Sigmoid colon (tissue), 7 donors: ENCODE data around the gene FANCE. TPM values are rescaled to one million over a fixed set of nuclear protein-coding genes. Genes with fewer than 3 reads are reported as not detected.

Experiments
- DNase-seq: peaks from one replicate; pipeline ENCODE4 v3.0.0-alpha.2; 2019
- H3K27ac ChIP-seq, 4 donors: fragments of 200-600 bp; sonication (generic); one replicate each; pipeline ENCODE4 v1.5.1; 2016 to 2019; ENCODE audit warnings: mild to moderate bottlenecking in 1 of 4
- H3K27me3 ChIP-seq, 3 donors: fragments of 200-600 bp; sonication (generic); one replicate each; pipeline ENCODE4 v1.5.1; 2019; ENCODE audit warnings: mild to moderate bottlenecking in 1 of 3
- H3K36me3 ChIP-seq, 4 donors: fragments of 200-600 bp; sonication (generic); one replicate each; pipeline ENCODE4 v1.5.1; 2016 to 2019
- H3K4me1 ChIP-seq, 4 donors: fragments of 200-600 bp; sonication (generic); one replicate each; pipeline ENCODE4 v1.5.1; 2017 to 2019
- H3K4me3 ChIP-seq, 4 donors: fragments of 200-600 bp; sonication (generic); one replicate each; pipeline ENCODE4 v1.5.1; 2017 to 2019; ENCODE audit warnings: mild to moderate bottlenecking in 2 of 4, moderate library complexity in 1 of 4
- H3K9me3 ChIP-seq, 4 donors: fragments of 200-600 bp in 3 of 4; sonication (generic) in 3 of 4; one replicate each; pipeline versions ENCODE4 v1.5.1 to v1.6.1; 2013 to 2019
- EP300 ChIP-seq, 4 donors: sonication (generic); formaldehyde crosslinking; IDR thresholded peaks; one replicate each; pipeline ENCODE4 v1.6.1; 2017; ENCODE audit warnings: antibody characterized with exemption in 4 of 4
- POLR2A ChIP-seq, 2 donors: fragments of 450-650 bp; IDR thresholded peaks; one replicate each; pipeline ENCODE4 v1.6.1; 2016; ENCODE audit warnings: antibody characterized with exemption in 2 of 2, mild to moderate bottlenecking in 2 of 2, moderate library complexity in 2 of 2
- POLR2AphosphoS5 ChIP-seq, 4 donors: sonication (generic); formaldehyde crosslinking; IDR thresholded peaks; one replicate each; pipeline ENCODE4 v1.6.1; 2017; ENCODE audit warnings: antibody characterized with exemption in 4 of 4
- WGBS, 2 donors: extraction: QIAGEN DNeasy Blood & Tissue Kit; methylation state at CpG; one replicate each; pipeline ENCODE4 v1.1.7; 2013; 5-methylcytosine and 5-hydroxymethylcytosine counted together
- intact Hi-C: fragments of 100-400 bp; cut with DNase I; formaldehyde crosslinking; loops from one replicate; pipeline ENCODE4 v1.15.1; 2023
- polyA plus RNA-seq, 3 donors: library from polyadenylated mRNA; stranded (reverse); fragments of 200-250 nt; gene quantifications; one replicate each; pipeline ENCODE4 v1.2.3, GENCODE V29; 2013
- total RNA-seq, 4 donors: library from RNA; depleted of rRNA; stranded (reverse); fragments of >200 nt; gene quantifications; one replicate each; pipeline ENCODE4 v1.1.0, GENCODE V29; 2016
- TF ChIP-seq, protein P1 (sequence below), 4 experiments: fragments of 450-650 bp in 3 of 4; fragments of 200-600 bp in 1 of 4; IDR thresholded peaks; one replicate each; pipeline ENCODE4 v1.5.1; 2016 to 2019; ENCODE audit warnings: antibody characterized with exemption in 4 of 4, mild to moderate bottlenecking in 3 of 4, moderate library complexity in 2 of 4
- donor health status: healthy with polysubstance abuse.
- donor health status: Bipolar disorder and iron deficiency.
- donor health status: healthy.

Gene FANCE
- total and polyA plus RNA-seq, 7 donors = 2.4 to 5.2 (median 3.6) TPM

DNA sequence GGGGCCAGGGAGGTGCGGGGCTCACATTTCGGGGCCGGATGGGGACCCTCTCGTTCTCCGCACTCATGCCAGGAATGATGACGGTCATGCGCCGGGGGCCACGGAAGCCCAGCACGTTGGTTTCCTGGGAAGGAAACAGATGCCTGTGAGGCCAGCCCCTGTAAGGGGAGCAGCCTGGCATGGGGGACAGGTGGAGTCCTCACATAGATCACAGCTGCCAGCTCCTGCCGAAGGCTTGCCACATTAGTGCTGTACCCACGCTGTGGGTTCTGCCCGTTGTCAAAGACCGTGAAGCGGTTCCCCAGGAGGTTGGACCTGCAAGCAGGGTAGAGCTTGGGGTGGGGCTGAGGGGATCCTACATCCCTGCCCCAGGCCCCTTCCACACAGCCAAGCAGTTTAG lies 51.4 kb downstream of the FANCE start:
- intact Hi-C loops = no loop called here
- WGBS, 2 donors = 43 to 68% methylated on average over 15 of the region's 15 CpGs
- Histone ChIP-seq H3K4me1 (peaks cover 0 to 9% (median 6%) of the 10 kb centered on the region in 4 donors), H3K27ac (no peak overlapping the region), H3K4me3 (no peak overlapping the region), H3K9me3 (no peaks in the 10 kb centered on the region), H3K27me3 (peaks cover 4 to 37% (median 4%) of the 10 kb centered on the region in 3 donors), H3K36me3 (no peaks in the 10 kb centered on the region)
- DNase-seq = no peak
- TF ChIP-seq, protein P1, sequence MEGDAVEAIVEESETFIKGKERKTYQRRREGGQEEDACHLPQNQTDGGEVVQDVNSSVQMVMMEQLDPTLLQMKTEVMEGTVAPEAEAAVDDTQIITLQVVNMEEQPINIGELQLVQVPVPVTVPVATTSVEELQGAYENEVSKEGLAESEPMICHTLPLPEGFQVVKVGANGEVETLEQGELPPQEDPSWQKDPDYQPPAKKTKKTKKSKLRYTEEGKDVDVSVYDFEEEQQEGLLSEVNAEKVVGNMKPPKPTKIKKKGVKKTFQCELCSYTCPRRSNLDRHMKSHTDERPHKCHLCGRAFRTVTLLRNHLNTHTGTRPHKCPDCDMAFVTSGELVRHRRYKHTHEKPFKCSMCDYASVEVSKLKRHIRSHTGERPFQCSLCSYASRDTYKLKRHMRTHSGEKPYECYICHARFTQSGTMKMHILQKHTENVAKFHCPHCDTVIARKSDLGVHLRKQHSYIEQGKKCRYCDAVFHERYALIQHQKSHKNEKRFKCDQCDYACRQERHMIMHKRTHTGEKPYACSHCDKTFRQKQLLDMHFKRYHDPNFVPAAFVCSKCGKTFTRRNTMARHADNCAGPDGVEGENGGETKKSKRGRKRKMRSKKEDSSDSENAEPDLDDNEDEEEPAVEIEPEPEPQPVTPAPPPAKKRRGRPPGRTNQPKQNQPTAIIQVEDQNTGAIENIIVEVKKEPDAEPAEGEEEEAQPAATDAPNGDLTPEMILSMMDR (IDR thresholded peaks at IDR 0.05) = no peak
- TF ChIP-seq POLR2AphosphoS5 (IDR thresholded peaks at IDR 0.05) = no peak
- TF ChIP-seq POLR2A (IDR thresholded peaks at IDR 0.05) = no peak
- TF ChIP-seq EP300 (IDR thresholded peaks at IDR 0.05) = no peak

GRCh38 chr6:35505999-35506412 lies 53.9 kb downstream of the FANCE start:
- intact Hi-C loops = no loop called here

GRCh38 chr6:35506536-35506935 lies 54.4 kb downstream of the FANCE start:
- TF ChIP-seq EP300 (IDR thresholded peaks at IDR 0.05) (no peak), POLR2AphosphoS5 (IDR thresholded peaks at IDR 0.05) (no peak), POLR2A (IDR thresholded peaks at IDR 0.05) (no peak)
- TF ChIP-seq, protein P1 (IDR thresholded peaks at IDR 0.05) = no peak
- Histone ChIP-seq H3K27ac (no peak overlapping the region), H3K36me3 (no peaks in the 10 kb centered on the region), H3K4me3 (no peak overlapping the region), H3K4me1 (peaks cover 0 to 9% (median 3%) of the 10 kb centered on the region in 4 donors), H3K9me3 (no peaks in the 10 kb centered on the region), H3K27me3 (peaks cover 9 to 68% (median 20%) of the 10 kb centered on the region in 3 donors)
- 94 to 95% methylated on average over 3 of the region's 3 CpGs for WGBS, 2 donors
- no peak for DNase-seq
- intact Hi-C loops = no loop called here

More at GRCh38 chr6:35505999-35506412, 53.9 kb downstream of the FANCE start:
- Histone ChIP-seq H3K4me1 (peaks cover 0 to 6% (median 0%) of the 10 kb centered on the region in 4 donors), H3K9me3 (no peaks in the 10 kb centered on the region), H3K36me3 (no peaks in the 10 kb centered on the region), H3K27me3 (peaks cover 4 to 62% (median 15%) of the 10 kb centered on the region in 3 donors), H3K4me3 (no peak overlapping the region), H3K27ac (no peak overlapping the region)
- TF ChIP-seq EP300 (IDR thresholded peaks at IDR 0.05) (no peak), POLR2A (IDR thresholded peaks at IDR 0.05) (no peak), POLR2AphosphoS5 (IDR thresholded peaks at IDR 0.05) (no peak)
- TF ChIP-seq, protein P1 (IDR thresholded peaks at IDR 0.05) = no peak
- 48 to 62% methylated on average over 21 of the region's 21 CpGs for WGBS, 2 donors
- DNase-seq = no peak

- Histone ChIP-seq H3K27me3 (peaks cover 15 to 74% (median 27%) of the 10 kb centered on the region in 3 donors), H3K36me3 (no peaks in the 10 kb centered on the region), H3K4me3 (no peak overlapping the region), H3K27ac (no peak overlapping the region), H3K4me1 (peaks cover 0 to 16% (median 10%) of the 10 kb centered on the region in 4 donors), H3K9me3 (no peaks in the 10 kb centered on the region)
- intact Hi-C loops = no loop called here
- TF ChIP-seq EP300 (IDR thresholded peaks at IDR 0.05) = no peak
- no peak for TF ChIP-seq POLR2A (IDR thresholded peaks at IDR 0.05)
- TF ChIP-seq, protein P1 (IDR thresholded peaks at IDR 0.05) = no peak
- no peak for TF ChIP-seq POLR2AphosphoS5 (IDR thresholded peaks at IDR 0.05)
- 96% methylated on average over 2 of the region's 2 CpGs for WGBS, 2 donors
- DNase-seq = no peak
These were observed 55.1 kb downstream of the FANCE start for GRCh38 chr6:35507221-35507620.

DNA sequence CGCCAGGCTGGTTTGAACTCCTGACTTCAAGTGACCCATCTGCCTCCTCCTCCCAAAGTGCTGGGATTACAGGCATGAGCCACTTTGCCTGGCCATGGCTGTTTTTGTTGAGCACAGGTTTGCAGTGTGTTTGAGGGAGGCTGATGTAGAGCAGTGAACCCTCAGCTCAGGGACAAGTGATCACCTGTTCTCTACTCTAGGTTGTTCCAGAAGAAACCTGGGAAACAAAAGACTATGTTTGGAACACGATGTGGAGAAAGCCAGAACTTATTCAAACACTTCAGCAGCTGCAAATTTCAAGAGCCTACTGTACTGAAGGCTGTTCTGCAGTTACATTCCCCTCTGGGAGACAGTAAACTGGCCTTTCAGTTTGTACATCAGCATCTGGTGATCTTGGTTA lies 55.9 kb downstream of the FANCE start:
- TF ChIP-seq POLR2AphosphoS5 (IDR thresholded peaks at IDR 0.05) (no peak), EP300 (IDR thresholded peaks at IDR 0.05) (no peak), POLR2A (IDR thresholded peaks at IDR 0.05) (no peak)
- TF ChIP-seq, protein P1 (IDR thresholded peaks at IDR 0.05) = no peak
- H3K4me3 ChIP-seq = no peak overlapping the region
- peaks cover 0 to 17% (median 10%) of the 10 kb centered on the region in 4 donors for H3K4me1 ChIP-seq
- DNase-seq = no peak
- H3K27me3 ChIP-seq = peaks cover 17 to 82% (median 30%) of the 10 kb centered on the region in 3 donors
- intact Hi-C loops = no loop called here
- H3K27ac ChIP-seq = no peak overlapping the region
- 65 to 82% methylated on average over 2 of the region's 2 CpGs for WGBS, 2 donors
- H3K36me3 ChIP-seq = no peaks in the 10 kb centered on the region
- H3K9me3 ChIP-seq = no peaks in the 10 kb centered on the region
